ENCODE measurements around the gene NUDT1. TPM values are rescaled to one million over a fixed set of nuclear protein-coding genes. Genes with fewer than 3 reads are reported as not detected.

Gene NUDT1
- total RNA-seq, 1 donor from 2014 or later = 12.8 TPM

DNA sequence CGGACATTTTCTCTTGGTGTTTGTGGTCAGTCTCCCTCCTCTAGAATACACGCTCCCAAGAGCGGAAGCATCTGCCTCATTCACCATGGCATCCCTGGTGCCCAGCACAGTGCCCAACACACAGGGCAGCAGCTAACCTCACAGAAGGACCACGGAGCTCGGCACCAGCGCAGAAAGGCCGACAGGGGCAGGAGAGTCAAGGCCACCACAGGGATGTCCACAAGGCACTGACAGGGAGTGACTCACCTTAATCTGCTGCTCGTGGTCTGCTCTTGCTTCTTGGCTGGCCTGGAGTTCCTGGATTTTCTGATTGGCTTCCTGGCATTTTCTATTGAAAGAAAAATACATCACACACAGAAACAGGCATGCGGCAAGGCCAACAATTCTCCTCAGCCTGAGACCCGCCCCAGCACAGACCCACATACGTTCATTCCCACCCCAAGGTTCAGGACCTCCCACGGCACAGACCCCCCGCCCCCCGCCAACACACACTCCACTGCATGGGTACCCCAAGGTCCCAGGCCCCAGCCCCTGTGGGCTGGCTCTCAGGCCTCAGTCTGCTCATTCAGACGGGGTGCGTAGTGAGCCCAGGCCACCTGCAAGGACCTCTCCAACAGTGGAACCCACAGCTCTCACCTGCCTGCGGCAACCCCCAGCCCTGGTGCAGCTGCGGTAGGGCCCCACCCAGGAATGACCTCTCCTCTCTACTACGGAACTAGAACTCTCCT is 24.1 kb upstream of the NUDT1 start:
- Mint-ChIP-seq H3K27me3 (ENCODE audit: unreplicated experiment) (no peaks in the 10 kb centered on the region), H3K9me3 (ENCODE audit: unreplicated experiment) (no peaks in the 10 kb centered on the region), H3K4me3 (ENCODE audit: unreplicated experiment) (no peak overlapping the region), H3K36me3 (ENCODE audit: unreplicated experiment) (peaks cover 40% of the 10 kb centered on the region), H3K4me1 (ENCODE audit: unreplicated experiment) (no peaks in the 10 kb centered on the region), H3K27ac (ENCODE audit: unreplicated experiment) (no peak overlapping the region)
- no peak for DNase-seq (ENCODE audit: extremely low spot score, unreplicated experiment)
- TF ChIP-seq, protein P1, sequence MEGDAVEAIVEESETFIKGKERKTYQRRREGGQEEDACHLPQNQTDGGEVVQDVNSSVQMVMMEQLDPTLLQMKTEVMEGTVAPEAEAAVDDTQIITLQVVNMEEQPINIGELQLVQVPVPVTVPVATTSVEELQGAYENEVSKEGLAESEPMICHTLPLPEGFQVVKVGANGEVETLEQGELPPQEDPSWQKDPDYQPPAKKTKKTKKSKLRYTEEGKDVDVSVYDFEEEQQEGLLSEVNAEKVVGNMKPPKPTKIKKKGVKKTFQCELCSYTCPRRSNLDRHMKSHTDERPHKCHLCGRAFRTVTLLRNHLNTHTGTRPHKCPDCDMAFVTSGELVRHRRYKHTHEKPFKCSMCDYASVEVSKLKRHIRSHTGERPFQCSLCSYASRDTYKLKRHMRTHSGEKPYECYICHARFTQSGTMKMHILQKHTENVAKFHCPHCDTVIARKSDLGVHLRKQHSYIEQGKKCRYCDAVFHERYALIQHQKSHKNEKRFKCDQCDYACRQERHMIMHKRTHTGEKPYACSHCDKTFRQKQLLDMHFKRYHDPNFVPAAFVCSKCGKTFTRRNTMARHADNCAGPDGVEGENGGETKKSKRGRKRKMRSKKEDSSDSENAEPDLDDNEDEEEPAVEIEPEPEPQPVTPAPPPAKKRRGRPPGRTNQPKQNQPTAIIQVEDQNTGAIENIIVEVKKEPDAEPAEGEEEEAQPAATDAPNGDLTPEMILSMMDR (IDR thresholded peaks at IDR 0.05) = no peak

DNA sequence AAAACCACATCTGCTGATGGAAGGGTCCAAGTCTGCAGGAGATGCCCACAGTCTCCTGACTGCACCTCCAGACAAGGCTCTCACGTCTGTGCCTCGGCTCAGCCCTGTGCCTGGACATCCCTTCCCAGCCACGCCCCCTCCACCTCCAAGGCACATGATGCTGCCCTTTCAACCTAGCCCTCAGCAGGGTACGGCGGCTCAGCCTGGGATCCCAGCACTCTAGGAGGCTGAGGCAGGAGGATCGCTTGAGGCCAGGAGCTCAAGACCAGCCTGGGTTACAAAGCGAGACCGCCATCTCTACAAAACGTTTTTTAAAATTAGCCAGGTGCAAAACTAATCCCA is 23.6 kb upstream of the NUDT1 start:
- TF ChIP-seq, protein P1 (IDR thresholded peaks at IDR 0.05) = no peak
- DNase-seq (ENCODE audit: extremely low spot score, unreplicated experiment) = no peak
- no peaks in the 10 kb centered on the region for H3K4me1 Mint-ChIP-seq (ENCODE audit: unreplicated experiment)
- no peaks in the 10 kb centered on the region for H3K9me3 Mint-ChIP-seq (ENCODE audit: unreplicated experiment)
- H3K27me3 Mint-ChIP-seq (ENCODE audit: unreplicated experiment) = no peaks in the 10 kb centered on the region
- no peak overlapping the region for H3K27ac Mint-ChIP-seq (ENCODE audit: unreplicated experiment)
- H3K36me3 Mint-ChIP-seq (ENCODE audit: unreplicated experiment) = peaks cover 37% of the 10 kb centered on the region
- no peak overlapping the region for H3K4me3 Mint-ChIP-seq (ENCODE audit: unreplicated experiment)

DNA sequence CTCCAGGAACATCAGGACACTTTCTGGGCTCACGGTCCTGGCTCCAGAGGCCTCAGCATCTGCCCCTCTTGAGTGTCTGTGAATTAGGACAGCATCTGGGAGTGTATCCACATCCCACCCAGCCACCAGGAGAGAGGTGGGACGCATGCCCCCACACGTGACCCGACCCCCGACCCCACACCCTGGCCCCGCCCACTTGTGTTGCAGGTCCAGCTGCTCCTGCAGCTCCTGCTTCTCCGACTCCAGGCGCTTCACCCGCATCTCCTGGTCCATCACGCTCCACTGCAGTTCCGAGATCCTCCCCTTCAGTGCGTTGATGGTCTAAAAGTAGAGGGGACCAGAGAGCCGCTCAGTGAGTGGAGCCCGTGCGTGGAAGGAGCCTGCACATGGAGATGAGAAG is 22.9 kb upstream of the NUDT1 start:
- no peaks in the 10 kb centered on the region for H3K4me1 Mint-ChIP-seq (ENCODE audit: unreplicated experiment)
- no peaks in the 10 kb centered on the region for H3K27me3 Mint-ChIP-seq (ENCODE audit: unreplicated experiment)
- H3K27ac Mint-ChIP-seq (ENCODE audit: unreplicated experiment) = no peak overlapping the region
- peaks cover 36% of the 10 kb centered on the region for H3K36me3 Mint-ChIP-seq (ENCODE audit: unreplicated experiment)
- no peaks in the 10 kb centered on the region for H3K9me3 Mint-ChIP-seq (ENCODE audit: unreplicated experiment)
- H3K4me3 Mint-ChIP-seq (ENCODE audit: unreplicated experiment) = no peak overlapping the region
- DNase-seq (ENCODE audit: extremely low spot score, unreplicated experiment) = no peak
- TF ChIP-seq, protein P1 (IDR thresholded peaks at IDR 0.05) = no peak

DNA sequence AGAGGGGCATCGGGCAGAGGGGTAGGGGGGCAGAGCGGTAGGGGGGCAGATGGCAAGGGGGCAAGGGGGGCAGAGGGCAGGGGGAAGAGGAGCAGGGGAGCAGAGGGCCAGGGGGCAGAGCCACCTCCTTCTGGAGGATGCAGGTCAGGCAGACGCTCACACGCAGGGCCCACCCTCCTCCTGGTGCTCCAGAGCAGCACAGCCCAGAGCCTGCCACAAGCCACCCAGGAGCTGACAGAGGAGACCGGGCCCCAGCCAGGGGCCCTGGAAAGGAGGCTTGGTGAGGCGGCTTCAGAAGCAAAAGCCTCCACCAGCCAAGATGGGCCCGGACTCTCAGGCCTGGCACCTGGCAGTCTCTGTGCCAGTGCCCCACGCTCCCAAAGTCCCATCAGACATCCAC is 22.4 kb upstream of the NUDT1 start:
- Mint-ChIP-seq H3K36me3 (ENCODE audit: unreplicated experiment) (peaks cover 38% of the 10 kb centered on the region), H3K27ac (ENCODE audit: unreplicated experiment) (no peak overlapping the region), H3K4me1 (ENCODE audit: unreplicated experiment) (no peaks in the 10 kb centered on the region), H3K4me3 (ENCODE audit: unreplicated experiment) (no peak overlapping the region), H3K9me3 (ENCODE audit: unreplicated experiment) (no peaks in the 10 kb centered on the region), H3K27me3 (ENCODE audit: unreplicated experiment) (no peaks in the 10 kb centered on the region)
- DNase-seq (ENCODE audit: extremely low spot score, unreplicated experiment) = no peak
- TF ChIP-seq, protein P1 (IDR thresholded peaks at IDR 0.05) = no peak

DNA sequence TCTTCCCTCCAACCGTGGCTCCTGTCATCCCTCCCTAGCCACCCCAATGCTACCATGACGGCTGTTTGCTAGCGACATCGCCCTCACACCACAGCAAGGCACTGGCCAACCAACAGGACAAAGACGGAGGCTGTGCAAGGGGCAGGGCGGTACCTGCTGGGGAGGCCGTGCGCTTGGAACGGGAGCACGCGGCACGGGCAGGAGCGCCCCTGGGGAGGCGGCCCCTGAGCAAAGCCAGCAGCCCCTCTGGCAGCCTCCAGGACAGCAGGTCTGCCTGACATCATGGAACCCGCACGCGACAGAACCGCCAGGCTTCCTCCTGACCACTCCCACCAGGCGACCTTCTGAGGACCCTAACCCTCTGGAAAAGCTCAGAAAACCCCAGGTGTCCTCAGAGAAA is 22.0 kb upstream of the NUDT1 start:
- Mint-ChIP-seq H3K36me3 (ENCODE audit: unreplicated experiment) (peaks cover 38% of the 10 kb centered on the region), H3K9me3 (ENCODE audit: unreplicated experiment) (no peaks in the 10 kb centered on the region), H3K4me3 (ENCODE audit: unreplicated experiment) (no peak overlapping the region), H3K4me1 (ENCODE audit: unreplicated experiment) (no peaks in the 10 kb centered on the region), H3K27me3 (ENCODE audit: unreplicated experiment) (no peaks in the 10 kb centered on the region), H3K27ac (ENCODE audit: unreplicated experiment) (no peak overlapping the region)
- no peak for DNase-seq (ENCODE audit: extremely low spot score, unreplicated experiment)
- TF ChIP-seq, protein P1 (IDR thresholded peaks at IDR 0.05) = no peak

Measured in osteocyte (in vitro differentiated cells).